Mononuclear cell (primary cell): ENCODE measurements around the gene EFEMP2. TPM values are rescaled to one million over a fixed set of nuclear protein-coding genes. Genes with fewer than 3 reads are reported as not detected.

Experiments used
- H3K27me3 ChIP-seq: 2 replicates; pipeline ENCODE4 v1.6.0; 2011; ENCODE audit warnings: low read length, control low read depth; ENCODE audit not compliant: insufficient read depth
- H3K4me1 ChIP-seq: 2 replicates; pipeline ENCODE4 v1.5.1; 2011; ENCODE audit warnings: mild to moderate bottlenecking, low read length, control low read depth; ENCODE audit not compliant: insufficient read depth
- H3K4me3 ChIP-seq: 2 replicates; pipeline ENCODE4 v1.5.1; 2011; ENCODE audit warnings: mild to moderate bottlenecking, low read length, moderate library complexity
- H3K9me3 ChIP-seq: 2 replicates; pipeline ENCODE4 v1.5.1; 2011; ENCODE audit warnings: low read depth, mild to moderate bottlenecking, control low read depth, low read length
- total RNA-seq: library from RNA; depleted of rRNA; stranded (reverse); fragments of >200 nt; gene quantifications from one replicate; pipeline ENCODE4 v1.2.3, GENCODE V29; 2012

EFEMP2 gene
- total RNA-seq, 1 donor, result 1.3 TPM

- Histone ChIP-seq H3K4me1 (peaks cover 33% of the 10 kb centered on the region), H3K9me3 (no peaks in the 10 kb centered on the region), H3K27me3 (no peaks in the 10 kb centered on the region), H3K4me3 (no peak overlapping the region)
Observed at GRCh38 chr11:65911682-65912568, 39.3 kb upstream of the EFEMP2 start.

GRCh38 chr11:65907878-65908277 lies 35.3 kb upstream of the EFEMP2 start:
- Histone ChIP-seq H3K4me1 (peaks cover 6% of the 10 kb centered on the region), H3K27me3 (no peaks in the 10 kb centered on the region), H3K9me3 (no peaks in the 10 kb centered on the region), H3K4me3 (no peak overlapping the region)

- H3K9me3 ChIP-seq, result no peaks in the 10 kb centered on the region
- no peaks in the 10 kb centered on the region for H3K27me3 ChIP-seq
- no peak overlapping the region for H3K4me3 ChIP-seq
- H3K4me1 ChIP-seq, result peaks cover 2% of the 10 kb centered on the region
Observed at GRCh38 chr11:65906602-65907001, 34.0 kb upstream of the EFEMP2 start.

GRCh38 chr11:65903715-65904114 lies 31.1 kb upstream of the EFEMP2 start:
- Histone ChIP-seq H3K4me1 (peaks cover 25% of the 10 kb centered on the region), H3K27me3 (peaks cover 6% of the 10 kb centered on the region), H3K4me3 (no peak overlapping the region), H3K9me3 (no peaks in the 10 kb centered on the region)

GRCh38 chr11:65903068-65903481 lies 30.5 kb upstream of the EFEMP2 start:
- Histone ChIP-seq H3K4me3 (no peak overlapping the region), H3K9me3 (no peaks in the 10 kb centered on the region), H3K27me3 (peaks cover 6% of the 10 kb centered on the region), H3K4me1 (peaks cover 31% of the 10 kb centered on the region)

- no peak overlapping the region for H3K4me3 ChIP-seq
- H3K27me3 ChIP-seq, result peaks cover 6% of the 10 kb centered on the region
Observed at GRCh38 chr11:65900899-65901180, 28.2 kb upstream of the EFEMP2 start.

GRCh38 chr11:65900125-65900898 lies 27.7 kb upstream of the EFEMP2 start, which contains the start of gene FOSL1:
Gene FOSL1 (minus strand): TSS chr11:65900388. CDS start chr11:65900339, 49 bp downstream.
- peaks cover 6% of the 10 kb centered on the region for H3K27me3 ChIP-seq
- peaks cover 31% of the 10 kb centered on the region for H3K4me1 ChIP-seq
- peak within 1 kb of the TSS; percentile 36 for H3K4me3 ChIP-seq
- H3K9me3 ChIP-seq, result no peaks in the 10 kb centered on the region

More at GRCh38 chr11:65900899-65901180, 28.2 kb upstream of the EFEMP2 start:
- peaks cover 31% of the 10 kb centered on the region for H3K4me1 ChIP-seq
- no peaks in the 10 kb centered on the region for H3K9me3 ChIP-seq

GRCh38 chr11:65899356-65900124 lies 26.9 kb upstream of the EFEMP2 start:
- H3K4me1 ChIP-seq, result peaks cover 34% of the 10 kb centered on the region
- H3K9me3 ChIP-seq, result no peaks in the 10 kb centered on the region
- H3K27me3 ChIP-seq, result peaks cover 6% of the 10 kb centered on the region
- H3K4me3 ChIP-seq, result peak overlapping the region; percentile 36

GRCh38 chr11:65898656-65899355 lies 26.2 kb upstream of the EFEMP2 start:
- Histone ChIP-seq H3K4me3 (peak overlapping the region; percentile 36), H3K27me3 (peaks cover 6% of the 10 kb centered on the region), H3K9me3 (no peaks in the 10 kb centered on the region), H3K4me1 (peaks cover 41% of the 10 kb centered on the region)

GRCh38 chr11:65897020-65897471 lies 24.4 kb upstream of the EFEMP2 start:
- H3K27me3 ChIP-seq, result peaks cover 6% of the 10 kb centered on the region
- H3K9me3 ChIP-seq, result no peaks in the 10 kb centered on the region
- H3K4me1 ChIP-seq, result peaks cover 59% of the 10 kb centered on the region
- H3K4me3 ChIP-seq, result no peak overlapping the region

- Histone ChIP-seq H3K9me3 (no peaks in the 10 kb centered on the region), H3K27me3 (peaks cover 6% of the 10 kb centered on the region), H3K4me1 (peaks cover 63% of the 10 kb centered on the region), H3K4me3 (no peak overlapping the region)
Observed at GRCh38 chr11:65896034-65896999, 23.7 kb upstream of the EFEMP2 start.

GRCh38 chr11:65895482-65895981 lies 22.9 kb upstream of the EFEMP2 start:
- peaks cover 6% of the 10 kb centered on the region for H3K27me3 ChIP-seq
- peaks cover 65% of the 10 kb centered on the region for H3K4me1 ChIP-seq
- H3K4me3 ChIP-seq, result no peak overlapping the region
- no peaks in the 10 kb centered on the region for H3K9me3 ChIP-seq

GRCh38 chr11:65894034-65894591 lies 21.5 kb upstream of the EFEMP2 start:
- H3K9me3 ChIP-seq, result no peaks in the 10 kb centered on the region
- peaks cover 2% of the 10 kb centered on the region for H3K27me3 ChIP-seq
- peak overlapping the region; percentile 27 for H3K4me3 ChIP-seq
- H3K4me1 ChIP-seq, result peaks cover 66% of the 10 kb centered on the region
